ENCODE data around the gene NBPF1.
"Not testable (repeated sequence)": the region's sequence is repeated elsewhere in the genome, so short reads cannot be mapped to it uniquely, and the experiment has no call there.

- TF ChIP-seq CTCF (conservative IDR thresholded peaks at IDR 0.05; ENCODE audit: low read length); EZH2phosphoT487 (IDR thresholded peaks at IDR 0.05; ENCODE audit: borderline replicate concordance, low read depth, low read length): not testable (repeated sequence)
Measured at GRCh38 chr1:16611981-16612331, 1.4 kb downstream of the NBPF1 start.

All from OCI-LY7 (cell line).